ENCODE results near the gene MAPK10.

The MAPK10 gene

GRCh38 chr4:86006057-86006456, 353.8 kb downstream of the MAPK10 start:
- Histone ChIP-seq H3K9me3 (ENCODE audit: severe bottlenecking) (no peaks in the 10 kb centered on the region), H3K27me3 (ENCODE audit: insufficient read depth, low read depth, severe bottlenecking) (no peaks in the 10 kb centered on the region), H3K27ac (no peak overlapping the region), H3K36me3 (no peaks in the 10 kb centered on the region), H3K4me3 (ENCODE audit: low read depth, low read length) (no peak overlapping the region)
- no peak for DNase-seq
- TF ChIP-seq CTCF (IDR thresholded peaks at IDR 0.05; ENCODE audit: low read depth, low read length): no peak

- H3K27me3 ChIP-seq (ENCODE audit: insufficient read depth, low read depth, severe bottlenecking): no peaks in the 10 kb centered on the region
- H3K27ac ChIP-seq: no peak overlapping the region
- no peak overlapping the region for H3K4me3 ChIP-seq (ENCODE audit: low read depth, low read length)
- H3K9me3 ChIP-seq (ENCODE audit: severe bottlenecking): no peaks in the 10 kb centered on the region
- no peak for DNase-seq
- no peak for TF ChIP-seq CTCF (IDR thresholded peaks at IDR 0.05; ENCODE audit: low read depth, low read length)
- no peaks in the 10 kb centered on the region for H3K36me3 ChIP-seq
Observed at GRCh38 chr4:86004030-86004429, 355.8 kb downstream of the MAPK10 start.

GRCh38 chr4:86001591-86001990, 358.3 kb downstream of the MAPK10 start:
- TF ChIP-seq CTCF (IDR thresholded peaks at IDR 0.05; ENCODE audit: low read depth, low read length): no peak
- DNase-seq: no peak
- no peaks in the 10 kb centered on the region for H3K27me3 ChIP-seq (ENCODE audit: insufficient read depth, low read depth, severe bottlenecking)
- H3K36me3 ChIP-seq: no peaks in the 10 kb centered on the region
- no peak overlapping the region for H3K27ac ChIP-seq
- no peak overlapping the region for H3K4me3 ChIP-seq (ENCODE audit: low read depth, low read length)
- H3K9me3 ChIP-seq (ENCODE audit: severe bottlenecking): no peaks in the 10 kb centered on the region

GRCh38 chr4:85995361-85995760, 364.5 kb downstream of the MAPK10 start:
- no peak for TF ChIP-seq CTCF (IDR thresholded peaks at IDR 0.05; ENCODE audit: low read depth, low read length)
- Histone ChIP-seq H3K9me3 (ENCODE audit: severe bottlenecking) (no peaks in the 10 kb centered on the region), H3K4me3 (ENCODE audit: low read depth, low read length) (no peak overlapping the region), H3K36me3 (no peaks in the 10 kb centered on the region), H3K27ac (no peak overlapping the region), H3K27me3 (ENCODE audit: insufficient read depth, low read depth, severe bottlenecking) (no peaks in the 10 kb centered on the region)
- DNase-seq: no peak

GRCh38 chr4:85994576-85994975, 365.3 kb downstream of the MAPK10 start:
- Histone ChIP-seq H3K27me3 (ENCODE audit: insufficient read depth, low read depth, severe bottlenecking) (no peaks in the 10 kb centered on the region), H3K9me3 (ENCODE audit: severe bottlenecking) (no peaks in the 10 kb centered on the region), H3K36me3 (no peaks in the 10 kb centered on the region), H3K4me3 (ENCODE audit: low read depth, low read length) (no peak overlapping the region), H3K27ac (no peak overlapping the region)
- no peak for DNase-seq
- TF ChIP-seq CTCF (IDR thresholded peaks at IDR 0.05; ENCODE audit: low read depth, low read length): no peak

GRCh38 chr4:85993641-85994040, 366.2 kb downstream of the MAPK10 start:
- no peak for TF ChIP-seq CTCF (IDR thresholded peaks at IDR 0.05; ENCODE audit: low read depth, low read length)
- Histone ChIP-seq H3K36me3 (no peaks in the 10 kb centered on the region), H3K4me3 (ENCODE audit: low read depth, low read length) (no peak overlapping the region), H3K9me3 (ENCODE audit: severe bottlenecking) (no peaks in the 10 kb centered on the region), H3K27me3 (ENCODE audit: insufficient read depth, low read depth, severe bottlenecking) (no peaks in the 10 kb centered on the region), H3K27ac (no peak overlapping the region)
- no peak for DNase-seq
